T47D (cell line): ENCODE results near the gene MEIS1.

Experiments used
- DNase-seq, 2 experiments: peaks; one replicate each; pipeline versions ENCODE4 v3.0.0 to v3.0.0-alpha.2; 2011 to 2012; ENCODE audit warnings: low read depth in 1 of 2, low spot score in 1 of 2
- JUND ChIP-seq: IDR thresholded peaks from 2 replicates; pipeline ENCODE4 v1.6.1; 2012; ENCODE audit warnings: low read depth
- in situ Hi-C: cut with HindIII; loops from 2 replicates; pipeline ENCODE4 v1.10.0; 2016; ENCODE audit warnings: low sequenced_read_pairs, low pct_unique_long_range_greater_than_20kb

The MEIS1 gene

GRCh38 chr2:66548422-66548821 lies 113.5 kb downstream of the MEIS1 start:
- no peak for DNase-seq
- TF ChIP-seq JUND = no peak

GRCh38 chr2:66550826-66551225 lies 115.9 kb downstream of the MEIS1 start:
- in situ Hi-C loops = no loop called here
- no peak for TF ChIP-seq JUND
- no peak for DNase-seq

More at GRCh38 chr2:66548422-66548821, 113.5 kb downstream of the MEIS1 start:
- in situ Hi-C loops = no loop called here

- DNase-seq = peak in 1 of 2 experiments; percentile 62
- in situ Hi-C loops = no loop called here
Measured at GRCh38 chr2:66553370-66553769, 118.4 kb downstream of the MEIS1 start.

GRCh38 chr2:66555091-66555490 lies 120.2 kb downstream of the MEIS1 start:
- TF ChIP-seq JUND = no peak
- in situ Hi-C loops = no loop called here
- DNase-seq = peak in 1 of 2 experiments; percentile 49

More at GRCh38 chr2:66553370-66553769, 118.4 kb downstream of the MEIS1 start:
- TF ChIP-seq JUND = no peak

- DNase-seq = no peak
- TF ChIP-seq JUND = no peak
- in situ Hi-C loops = no loop called here
Measured at GRCh38 chr2:66555501-66556324, 120.8 kb downstream of the MEIS1 start.

- TF ChIP-seq JUND = no peak
- in situ Hi-C loops = no loop called here
- no peak for DNase-seq
Measured at GRCh38 chr2:66559672-66560071, 124.7 kb downstream of the MEIS1 start.

GRCh38 chr2:66560683-66561082 lies 125.8 kb downstream of the MEIS1 start:
- in situ Hi-C loops = no loop called here
- no peak for DNase-seq
- TF ChIP-seq JUND = no peak

GRCh38 chr2:66561645-66562303 lies 126.8 kb downstream of the MEIS1 start:
- DNase-seq = no peak
- in situ Hi-C loops = no loop called here
- no peak for TF ChIP-seq JUND

GRCh38 chr2:66562304-66562685 lies 127.4 kb downstream of the MEIS1 start:
- in situ Hi-C loops = no loop called here
- no peak for TF ChIP-seq JUND
- no peak for DNase-seq

- in situ Hi-C loops = no loop called here
- TF ChIP-seq JUND = no peak
- DNase-seq = no peak
Measured at GRCh38 chr2:66563473-66563872, 128.5 kb downstream of the MEIS1 start.

GRCh38 chr2:66565291-66565690 lies 130.4 kb downstream of the MEIS1 start:
- no peak for TF ChIP-seq JUND
- no peak for DNase-seq
- in situ Hi-C loops = no loop called here

- TF ChIP-seq JUND = no peak
- in situ Hi-C loops = no loop called here
- DNase-seq = no peak
Measured at GRCh38 chr2:66566726-66567399, 131.9 kb downstream of the MEIS1 start.

- no peak for TF ChIP-seq JUND
- in situ Hi-C loops = no loop called here
- DNase-seq = no peak
Measured at GRCh38 chr2:66567729-66568128, 132.8 kb downstream of the MEIS1 start.
